SK-N-SH treated with all-trans-retinoic acid at 6 μM for 48 hours (cell line): ENCODE results near the gene LINGO3.

Experiments used
- ATAC-seq: fragments of 200-7000 bp; cut with Tn5 transposase; 3 replicates; pipeline ENCODE4 v1.9.1; 2020; ENCODE audit warnings: mild to moderate bottlenecking, moderate library complexity
- ARNTL ChIP-seq: fragments of 450-650 bp; formaldehyde crosslinking; IDR thresholded peaks from 2 replicates; pipeline ENCODE4 v1.5.0; 2020; ENCODE audit warnings: low read depth, mild to moderate bottlenecking, moderate library complexity, borderline replicate concordance
- BACH2 ChIP-seq: fragments of 250-450 bp; sonication (Bioruptor Pico); IDR thresholded peaks from 2 replicates; pipeline ENCODE4 v1.9.0; 2021; ENCODE audit warnings: mild to moderate bottlenecking, borderline replicate concordance
- CREB5 ChIP-seq: fragments of 250-450 bp; sonication (Bioruptor Pico); IDR thresholded peaks from 2 replicates; pipeline ENCODE4 v1.5.1; 2020; ENCODE audit warnings: low read depth, mild to moderate bottlenecking, moderate library complexity
- CSDC2 ChIP-seq: fragments of 250-450 bp; sonication (Bioruptor Pico); IDR thresholded peaks from 2 replicates; pipeline ENCODE4 v1.5.0; 2020; ENCODE audit warnings: mild to moderate bottlenecking, moderate library complexity
- CSRNP3 ChIP-seq: fragments of 250-450 bp; sonication (Bioruptor Pico); IDR thresholded peaks from 2 replicates; pipeline ENCODE4 v1.5.1; 2021; ENCODE audit warnings: mild to moderate bottlenecking, moderate library complexity
- ESRRG ChIP-seq: fragments of 250-450 bp; sonication (Bioruptor Pico); IDR thresholded peaks from 2 replicates; pipeline ENCODE4 v1.6.1; 2021; ENCODE audit warnings: mild to moderate bottlenecking
- GLIS3 ChIP-seq: fragments of 250-450 bp; sonication (Bioruptor Pico); IDR thresholded peaks from 2 replicates; pipeline ENCODE4 v1.5.0; 2020; ENCODE audit warnings: mild to moderate bottlenecking, moderate library complexity
- ISL1 ChIP-seq: fragments of 250-450 bp; sonication (Bioruptor Pico); IDR thresholded peaks from 2 replicates; pipeline ENCODE4 v2.1.2; 2022; ENCODE audit warnings: mild to moderate bottlenecking, moderate library complexity
- OSR1 ChIP-seq: fragments of 250-450 bp; sonication (Bioruptor Pico); IDR thresholded peaks from 2 replicates; pipeline ENCODE4 v1.8.0; 2022; ENCODE audit warnings: moderate library complexity, mild to moderate bottlenecking, inconsistent platforms
- PATZ1 ChIP-seq: fragments of 250-450 bp; sonication (Bioruptor Pico); IDR thresholded peaks from 2 replicates; pipeline ENCODE4 v1.8.0; 2020; ENCODE audit warnings: mild to moderate bottlenecking, moderate library complexity, borderline replicate concordance
- POU6F1 ChIP-seq: fragments of 250-450 bp; sonication (Bioruptor Pico); IDR thresholded peaks from 2 replicates; pipeline ENCODE4 v1.8.0; 2021; ENCODE audit warnings: low read depth, mild to moderate bottlenecking, moderate library complexity, borderline replicate concordance
- PPARA ChIP-seq: fragments of 250-450 bp; sonication (Bioruptor Pico); IDR thresholded peaks from 2 replicates; pipeline ENCODE4 v1.5.0; 2020; ENCODE audit warnings: mild to moderate bottlenecking, borderline replicate concordance
- SNAI2 ChIP-seq: fragments of 250-450 bp; sonication (Bioruptor Pico); IDR thresholded peaks from 2 replicates; pipeline ENCODE4 v1.5.0; 2020; ENCODE audit warnings: mild to moderate bottlenecking, moderate library complexity
- TCF4 ChIP-seq: fragments of 250-450 bp; sonication (Bioruptor Pico); IDR thresholded peaks from 2 replicates; pipeline ENCODE4 v1.8.0; 2021; ENCODE audit warnings: mild to moderate bottlenecking, moderate library complexity, borderline replicate concordance
- TOX ChIP-seq: fragments of 250-450 bp; sonication (Bioruptor Pico); IDR thresholded peaks from 2 replicates; pipeline ENCODE4 v1.8.0; 2021; ENCODE audit warnings: mild to moderate bottlenecking, moderate library complexity, borderline replicate concordance
- TSHZ2 ChIP-seq: fragments of 250-450 bp; sonication (Bioruptor Pico); IDR thresholded peaks from 2 replicates; pipeline ENCODE4 v1.5.0; 2020; ENCODE audit warnings: mild to moderate bottlenecking, moderate library complexity
- ZFP3 ChIP-seq: fragments of 250-450 bp; sonication (Bioruptor Pico); IDR thresholded peaks from 2 replicates; pipeline ENCODE4 v1.5.0; 2020; ENCODE audit warnings: mild to moderate bottlenecking, moderate library complexity
- ZFP30 ChIP-seq: fragments of 450-650 bp; formaldehyde crosslinking; IDR thresholded peaks from 2 replicates; pipeline ENCODE4 v1.5.0; 2022; ENCODE audit warnings: mild to moderate bottlenecking, moderate library complexity
- ZNF70 ChIP-seq: fragments of 450-650 bp; formaldehyde crosslinking; IDR thresholded peaks from 2 replicates; pipeline ENCODE4 v1.5.0; 2020; ENCODE audit warnings: mild to moderate bottlenecking, moderate library complexity
- ZNF8 ChIP-seq: fragments of 450-650 bp; formaldehyde crosslinking; IDR thresholded peaks from 2 replicates; pipeline ENCODE4 v1.5.0; 2020; ENCODE audit warnings: mild to moderate bottlenecking, moderate library complexity

LINGO3 gene

GRCh38 chr19:2321565-2322283 is 13.8 kb upstream of the LINGO3 start:
- no peak for ATAC-seq
- TF ChIP-seq CSRNP3 (CRISPR knock-in tag) (no peak), ISL1 (CRISPR knock-in tag) (no peak), GLIS3 (no peak), PATZ1 (no peak), ZNF8 (CRISPR knock-in tag) (no peak), CREB5 (CRISPR knock-in tag) (no peak), ESRRG (CRISPR knock-in tag) (no peak), TOX (CRISPR knock-in tag) (no peak), PPARA (CRISPR knock-in tag) (no peak), POU6F1 (no peak), ZFP3 (no peak), SNAI2 (no peak), ARNTL (no peak)

- ATAC-seq: no peak
- TF ChIP-seq GLIS3: no peak
- TF ChIP-seq ZFP30 (CRISPR knock-in tag): no peak
- no peak for TF ChIP-seq TCF4 (CRISPR knock-in tag)
- TF ChIP-seq SNAI2: no peak
- TF ChIP-seq POU6F1: no peak
- no peak for TF ChIP-seq BACH2
- no peak for TF ChIP-seq TSHZ2 (CRISPR knock-in tag)
- no peak for TF ChIP-seq ISL1 (CRISPR knock-in tag)
- TF ChIP-seq OSR1 (CRISPR knock-in tag): no peak
- no peak for TF ChIP-seq TOX (CRISPR knock-in tag)
- TF ChIP-seq ZFP3: no peak
- TF ChIP-seq ZNF8 (CRISPR knock-in tag): no peak
- TF ChIP-seq PATZ1: no peak
- TF ChIP-seq ZNF70: no peak
- no peak for TF ChIP-seq CSRNP3 (CRISPR knock-in tag)
- no peak for TF ChIP-seq CREB5 (CRISPR knock-in tag)
- no peak for TF ChIP-seq CSDC2 (CRISPR knock-in tag)
Observed at GRCh38 chr19:2320939-2321338, 13.0 kb upstream of the LINGO3 start.
